Measurements from ENCODE around the gene BCHE.

BCHE gene

DNA sequence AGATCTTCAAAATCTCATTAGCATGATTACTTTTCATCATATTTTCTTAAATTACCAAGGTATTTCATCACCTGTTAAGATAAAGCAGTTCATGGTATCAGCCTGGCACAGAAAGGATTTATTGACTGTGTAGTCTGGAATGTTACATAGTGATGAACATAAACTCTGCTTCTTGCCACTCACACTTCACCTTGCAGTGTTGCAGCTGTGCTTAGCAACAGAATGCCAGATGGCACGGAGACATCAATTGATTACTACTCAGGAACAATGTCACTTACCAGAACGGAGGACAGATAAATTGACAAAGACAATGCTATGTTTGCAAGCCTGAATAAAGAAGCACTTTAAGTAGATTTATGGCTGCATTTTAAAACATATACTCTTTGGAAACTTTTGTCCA, 15.0 kb upstream of the BCHE start:
- H3K4me1 ChIP-seq (ENCODE audit: control insufficient read depth, insufficient read depth, low read length): no peaks in the 10 kb centered on the region
- H3K9me3 ChIP-seq (ENCODE audit: control insufficient read depth, insufficient read depth, low read depth, low read length): no peaks in the 10 kb centered on the region
- no peak overlapping the region for H3K27ac ChIP-seq (ENCODE audit: extremely low read depth, low read depth, low read length)
- no peaks in the 10 kb centered on the region for H3K36me3 ChIP-seq (ENCODE audit: control insufficient read depth in 2 of 2, insufficient read depth in 1 of 2, low read length in 2 of 2)
- ChIA-PET POLR2A (no interaction called here), CTCF (no interaction called here)
- H3K4me3 ChIP-seq (ENCODE audit: low read depth, low read length): no peak overlapping the region
- TF ChIP-seq EGR2 (tag by site-specific recombination; IDR thresholded peaks at IDR 0.05; ENCODE audit: low read depth): no peak
- no peak for TF ChIP-seq ZNF366 (tag by site-specific recombination; conservative IDR thresholded peaks at IDR 0.05)
- TF ChIP-seq ZNF747 (tag by site-specific recombination; IDR thresholded peaks at IDR 0.05): no peak
- TF ChIP-seq GLIS1 (tag by site-specific recombination; IDR thresholded peaks at IDR 0.05): no peak
- TF ChIP-seq, protein P1, sequence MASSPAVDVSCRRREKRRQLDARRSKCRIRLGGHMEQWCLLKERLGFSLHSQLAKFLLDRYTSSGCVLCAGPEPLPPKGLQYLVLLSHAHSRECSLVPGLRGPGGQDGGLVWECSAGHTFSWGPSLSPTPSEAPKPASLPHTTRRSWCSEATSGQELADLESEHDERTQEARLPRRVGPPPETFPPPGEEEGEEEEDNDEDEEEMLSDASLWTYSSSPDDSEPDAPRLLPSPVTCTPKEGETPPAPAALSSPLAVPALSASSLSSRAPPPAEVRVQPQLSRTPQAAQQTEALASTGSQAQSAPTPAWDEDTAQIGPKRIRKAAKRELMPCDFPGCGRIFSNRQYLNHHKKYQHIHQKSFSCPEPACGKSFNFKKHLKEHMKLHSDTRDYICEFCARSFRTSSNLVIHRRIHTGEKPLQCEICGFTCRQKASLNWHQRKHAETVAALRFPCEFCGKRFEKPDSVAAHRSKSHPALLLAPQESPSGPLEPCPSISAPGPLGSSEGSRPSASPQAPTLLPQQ (tag by site-specific recombination; IDR thresholded peaks at IDR 0.05): no peak
- TF ChIP-seq ZFP69B (tag by site-specific recombination; IDR thresholded peaks at IDR 0.05): no peak
- no peak for TF ChIP-seq ZNF132 (tag by site-specific recombination; IDR thresholded peaks at IDR 0.05; ENCODE audit: borderline replicate concordance)
- TF ChIP-seq ZNF292 (tag by site-specific recombination; IDR thresholded peaks at IDR 0.05; ENCODE audit: borderline replicate concordance, low read depth): no peak
- TF ChIP-seq SALL2 (tag by site-specific recombination; IDR thresholded peaks at IDR 0.05; ENCODE audit: borderline replicate concordance): no peak
- TF ChIP-seq YY2 (tag by site-specific recombination; IDR thresholded peaks at IDR 0.05): no peak
- TF ChIP-seq ZNF621 (tag by site-specific recombination; IDR thresholded peaks at IDR 0.05): no peak
- no peak for TF ChIP-seq ZNF677 (tag by site-specific recombination; IDR thresholded peaks at IDR 0.05)
- no peak for TF ChIP-seq GLIS2 (tag by site-specific recombination; IDR thresholded peaks at IDR 0.05)
- no peak for TF ChIP-seq ZSCAN5A (tag by site-specific recombination; IDR thresholded peaks at IDR 0.05)

DNA sequence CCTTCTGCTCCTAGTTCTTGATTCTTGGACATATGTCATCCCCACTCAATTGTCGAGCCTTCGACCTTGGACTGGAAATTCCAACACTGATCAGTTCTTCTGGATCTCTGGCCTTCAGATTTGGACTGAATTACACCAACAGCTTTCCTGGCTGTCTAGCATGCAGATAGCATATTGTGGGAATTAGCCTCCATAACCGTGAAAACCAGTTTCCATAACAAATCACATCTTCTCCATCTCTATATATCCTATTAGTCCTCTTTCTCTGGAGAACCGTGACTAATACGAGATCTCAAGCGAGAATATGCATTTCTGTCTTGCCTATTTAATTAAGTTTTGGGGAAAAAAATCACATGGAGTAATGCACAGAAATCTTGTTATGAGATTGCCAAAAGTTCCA, 8.8 kb upstream of the BCHE start:
- ChIA-PET CTCF (interaction anchor here (1.5 kb wide), 1 partner anchor 9 kb away, joined by 12 read pairs; no protein-coding TSS in a partner anchor), POLR2A (no interaction called here)
- Histone ChIP-seq H3K9me3 (ENCODE audit: control insufficient read depth, insufficient read depth, low read depth, low read length) (no peaks in the 10 kb centered on the region), H3K27ac (ENCODE audit: extremely low read depth, low read depth, low read length) (no peak overlapping the region), H3K36me3 (ENCODE audit: control insufficient read depth in 2 of 2, insufficient read depth in 1 of 2, low read length in 2 of 2) (no peaks in the 10 kb centered on the region), H3K4me3 (ENCODE audit: low read depth, low read length) (no peak overlapping the region), H3K4me1 (ENCODE audit: control insufficient read depth, insufficient read depth, low read length) (no peaks in the 10 kb centered on the region)
- no peak for TF ChIP-seq ZNF580 (tag by site-specific recombination; IDR thresholded peaks at IDR 0.05)
- TF ChIP-seq ZNF211 (tag by site-specific recombination; IDR thresholded peaks at IDR 0.05; ENCODE audit: low read depth): no peak
- TF ChIP-seq, protein P2, sequence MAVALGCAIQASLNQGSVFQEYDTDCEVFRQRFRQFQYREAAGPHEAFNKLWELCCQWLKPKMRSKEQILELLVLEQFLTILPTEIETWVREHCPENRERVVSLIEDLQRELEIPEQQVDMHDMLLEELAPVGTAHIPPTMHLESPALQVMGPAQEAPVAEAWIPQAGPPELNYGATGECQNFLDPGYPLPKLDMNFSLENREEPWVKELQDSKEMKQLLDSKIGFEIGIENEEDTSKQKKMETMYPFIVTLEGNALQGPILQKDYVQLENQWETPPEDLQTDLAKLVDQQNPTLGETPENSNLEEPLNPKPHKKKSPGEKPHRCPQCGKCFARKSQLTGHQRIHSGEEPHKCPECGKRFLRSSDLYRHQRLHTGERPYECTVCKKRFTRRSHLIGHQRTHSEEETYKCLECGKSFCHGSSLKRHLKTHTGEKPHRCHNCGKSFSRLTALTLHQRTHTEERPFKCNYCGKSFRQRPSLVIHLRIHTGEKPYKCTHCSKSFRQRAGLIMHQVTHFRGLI (tag by site-specific recombination; IDR thresholded peaks at IDR 0.05): no peak
- TF ChIP-seq ZNF37A (tag by site-specific recombination; IDR thresholded peaks at IDR 0.05): no peak
- TF ChIP-seq ZNF530 (tag by site-specific recombination; IDR thresholded peaks at IDR 0.05; ENCODE audit: low read depth): no peak
